ENCODE data around the gene ZNF790. TPM values are rescaled to one million over a fixed set of nuclear protein-coding genes. Genes with fewer than 3 reads are reported as not detected.
"Not testable (repeated sequence)": the region's sequence is repeated elsewhere in the genome, so short reads cannot be mapped to it uniquely, and the experiment has no call there.

The ZNF790 gene
- total RNA-seq, 1 experiment from 2014 or later: 2.5 TPM

DNA sequence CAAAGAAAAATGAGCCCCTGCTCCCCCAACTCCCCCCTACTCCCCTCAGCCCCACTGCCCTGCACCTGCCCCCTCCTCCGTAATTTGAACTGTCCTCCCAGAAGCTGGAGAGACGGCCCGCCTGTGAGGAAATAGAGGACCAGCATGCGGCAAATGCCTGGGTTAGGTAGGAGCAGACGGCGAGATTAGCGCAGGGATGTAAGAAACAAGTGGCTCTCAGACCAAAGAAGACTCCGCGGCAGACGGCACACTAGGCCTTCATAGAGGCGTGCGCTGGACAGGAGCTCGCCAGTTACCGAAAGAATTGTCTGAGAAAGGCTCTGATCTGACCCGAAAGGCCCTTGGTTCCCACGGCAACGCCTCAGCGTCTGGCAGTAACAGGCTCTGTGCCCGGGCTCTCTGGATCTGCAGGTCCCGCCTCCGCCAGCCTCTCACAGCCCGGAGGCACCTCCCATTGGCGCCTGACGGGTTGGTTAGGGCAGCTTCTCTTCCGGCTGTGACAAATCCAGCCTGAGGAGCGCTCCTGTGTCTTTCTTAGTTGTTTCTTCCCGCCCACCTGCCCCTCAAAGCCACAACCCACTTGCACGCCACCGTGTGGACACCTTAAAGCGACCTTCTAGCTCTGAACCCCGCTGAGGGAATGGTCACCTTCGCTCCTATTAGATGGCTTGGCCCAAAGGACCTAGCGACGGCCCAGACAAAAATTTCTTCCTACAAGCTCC lies 46.6 kb downstream of the ZNF790 start:
- in situ Hi-C loops (cut with HindIII; ENCODE audit: low pct_unique_long_range_greater_than_20kb, low sequenced_read_pairs); DNase-seq (ENCODE audit: low read depth, low spot score): not testable (repeated sequence)

GRCh38 chr19:36775768-36776167 lies 62.4 kb downstream of the ZNF790 start:
- in situ Hi-C loops (cut with HindIII; ENCODE audit: low pct_unique_long_range_greater_than_20kb, low sequenced_read_pairs): no loop called here

DNA sequence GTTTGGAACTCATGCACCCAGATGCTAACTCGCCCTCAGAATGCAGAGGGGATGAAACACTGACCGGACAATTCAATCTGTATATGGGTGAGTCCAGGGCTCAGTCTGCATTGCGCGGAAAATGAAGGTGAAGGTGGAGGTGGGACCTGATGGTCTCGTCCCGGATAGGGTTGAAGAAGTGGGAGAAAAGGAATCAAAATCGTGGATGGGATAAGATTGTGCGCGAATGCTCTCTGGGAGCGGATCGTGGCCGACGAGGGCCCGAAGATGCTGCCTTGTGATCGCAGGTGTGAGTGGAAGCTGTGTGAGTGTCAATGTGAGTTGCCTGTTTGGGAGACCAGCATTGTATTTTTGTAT lies 65.0 kb downstream of the ZNF790 start:
- no peak for DNase-seq (ENCODE audit: low read depth, low spot score)
- in situ Hi-C loops (cut with HindIII; ENCODE audit: low pct_unique_long_range_greater_than_20kb, low sequenced_read_pairs): no loop called here

More at GRCh38 chr19:36775768-36776167, 62.4 kb downstream of the ZNF790 start:
- DNase-seq (ENCODE audit: low read depth, low spot score): no peak

DNA sequence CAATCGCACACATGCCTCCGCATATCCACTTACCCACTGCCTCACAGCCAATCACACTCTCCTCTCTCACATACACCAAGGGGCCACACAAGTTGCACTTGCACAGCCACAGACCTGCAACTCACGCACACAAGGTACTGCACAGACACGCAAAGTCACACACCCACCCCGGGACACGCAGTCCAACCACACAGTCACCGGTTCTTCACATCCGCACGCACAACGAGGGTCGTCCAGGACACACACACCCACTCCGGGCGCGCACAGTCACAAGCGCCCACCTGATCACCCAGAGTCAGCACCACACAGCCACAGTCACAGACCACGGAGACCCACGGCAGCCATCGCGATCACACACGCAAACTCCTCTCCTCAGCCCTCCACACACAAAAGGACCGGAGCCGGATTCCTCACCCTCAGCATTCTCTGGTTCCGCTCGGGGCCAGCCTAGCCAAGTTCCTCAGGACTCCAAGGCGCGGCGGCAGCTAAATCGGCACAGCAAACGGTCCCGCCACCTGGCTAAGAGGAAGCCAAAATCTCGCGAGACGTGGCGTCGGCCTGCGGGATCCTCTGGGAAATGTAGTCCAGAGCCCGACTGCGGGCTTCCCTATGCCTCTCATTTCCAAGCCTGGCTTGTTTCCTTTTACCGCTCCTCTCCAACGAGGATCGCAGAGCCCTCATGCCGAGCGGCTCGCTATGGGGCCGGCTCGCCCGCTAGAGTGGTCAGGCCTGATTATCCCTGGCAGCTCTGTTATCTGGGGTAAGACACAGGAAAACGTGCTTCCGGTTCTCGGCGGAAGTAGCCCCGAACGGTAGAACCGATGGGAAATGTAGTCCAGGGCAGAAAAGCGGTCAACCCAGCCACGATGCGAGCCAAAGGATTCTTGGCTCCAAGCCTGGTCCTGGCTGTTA lies 65.6 kb downstream of the ZNF790 start, which contains the start of gene ZNF850:
Gene ZNF850, minus strand, starts transcription at position 497 of the 912 bp plus-strand sequence. CDS start 10,201 bp downstream, outside the sequence.
- in situ Hi-C loops (cut with HindIII; ENCODE audit: low pct_unique_long_range_greater_than_20kb, low sequenced_read_pairs): no loop called here
- peak; percentile 90 for DNase-seq (ENCODE audit: low read depth, low spot score)

DNA sequence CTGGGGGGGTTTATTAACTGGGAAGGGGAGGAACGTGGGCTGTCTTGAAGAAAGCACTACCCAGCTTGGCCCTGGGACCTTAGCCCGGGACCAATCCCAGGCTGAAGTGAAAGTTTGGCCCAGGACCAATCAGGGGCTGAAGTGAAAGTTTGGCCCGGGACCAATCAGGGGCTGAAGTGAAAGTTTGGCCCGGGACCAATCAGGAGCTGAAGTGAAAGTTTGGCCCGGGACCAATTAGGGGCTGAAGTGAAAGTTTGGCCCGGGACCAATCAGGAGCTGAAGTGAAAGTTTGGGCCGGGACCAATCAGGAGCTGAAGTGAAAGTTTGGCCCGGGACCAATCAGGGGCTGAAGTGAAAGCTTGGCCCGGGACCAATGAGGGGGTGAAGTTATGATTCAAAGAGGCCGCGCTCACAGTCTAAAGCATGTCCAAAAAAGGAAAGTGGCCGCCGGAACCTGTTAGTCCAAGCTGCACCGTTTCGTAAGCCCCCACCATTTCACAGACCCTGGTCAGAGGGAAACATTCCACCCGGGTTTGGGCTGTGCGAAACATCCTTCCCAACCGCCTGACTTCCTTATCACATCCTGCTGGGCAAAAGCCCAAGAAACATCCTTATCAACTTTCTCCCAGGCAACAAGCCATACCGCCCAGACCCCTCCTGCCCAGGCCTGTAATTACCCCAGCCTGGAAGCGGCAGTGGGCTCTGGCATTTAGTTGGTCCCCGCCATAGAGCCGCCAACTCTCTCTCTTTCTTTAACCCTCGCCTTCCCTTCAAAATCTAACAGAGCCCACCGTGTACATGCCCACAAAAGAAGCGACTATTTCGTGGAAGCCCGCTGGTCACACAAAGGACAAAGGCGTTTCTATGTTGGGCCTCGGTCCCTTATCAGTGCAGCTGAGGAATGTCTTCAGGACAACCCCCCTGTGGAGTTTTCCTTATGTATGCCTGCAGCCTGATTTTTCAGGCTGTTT lies 66.6 kb downstream of the ZNF790 start:
- in situ Hi-C loops (cut with HindIII; ENCODE audit: low pct_unique_long_range_greater_than_20kb, low sequenced_read_pairs): no loop called here
- DNase-seq (ENCODE audit: low read depth, low spot score): peak; percentile 66

Small RNA genes within 50 kb of the gene (small RNA-seq; reads per million reads assigned to genes)
- 0 reads per million in 2 experiments for gene RF00019

Other genes with a start within 250 kb of the ZNF790 start
- gene ZNF382, start 233.1 kb downstream of the ZNF790 start, total RNA-seq (2014; rRNA removed; shearing (Covaris generic)): 6.8 and 9.9 TPM in 2 replicates
- 5.4 and 5.8 TPM in 2 replicates for gene ZNF461, start 171.6 kb downstream of the ZNF790 start, total RNA-seq (2014; rRNA removed; shearing (Covaris generic))
- gene ZNF567, start 150.8 kb downstream of the ZNF790 start, total RNA-seq (2014; rRNA removed; shearing (Covaris generic)): 2.9 and 6.3 TPM in 2 replicates
- gene ZNF850, start 65.6 kb downstream of the ZNF790 start, total RNA-seq (2014; rRNA removed; shearing (Covaris generic)): 2.9 and 3.5 TPM in 2 replicates
- 2.0 and 2.4 TPM in 2 replicates for gene ZNF345, start 12.5 kb upstream of the ZNF790 start, total RNA-seq (2014; rRNA removed; shearing (Covaris generic))
- 1.8 and 2.0 TPM in 2 replicates for gene ZNF829, start 77.9 kb upstream of the ZNF790 start, total RNA-seq (2014; rRNA removed; shearing (Covaris generic))
- 4.9 and 8.0 TPM in 2 replicates for gene ZNF568, start 77.9 kb upstream of the ZNF790 start, total RNA-seq (2014; rRNA removed; shearing (Covaris generic))
- gene ZNF420, start 240.0 kb upstream of the ZNF790 start, total RNA-seq (2014; rRNA removed; shearing (Covaris generic)): 8.1 and 8.2 TPM in 2 replicates